Activated T-cell treated with anti-CD3 and anti-CD28 coated beads for 48 hours (primary cell): ENCODE results near the gene ELMO3.

Experiments used
- DNase-seq: peaks from one replicate; pipeline ENCODE4 v3.0.0-alpha.2; 2020; ENCODE audit warnings: low read depth

Gene ELMO3

GRCh38 chr16:67199011-67199807 lies at the start of gene ELMO3:
TSS of gene ELMO3 (plus strand) at chr16:67199131. CDS start at chr16:67199327, 196 bp downstream.
- no peak for DNase-seq

GRCh38 chr16:67149276-67150046 lies 49.5 kb upstream of the ELMO3 start:
- no peak for DNase-seq

GRCh38 chr16:67150047-67150832 lies 48.7 kb upstream of the ELMO3 start:
- DNase-seq, result no peak

- no peak for DNase-seq
Measured at GRCh38 chr16:67150833-67151396, 48.0 kb upstream of the ELMO3 start, which contains the start of gene B3GNT9. TSS of gene B3GNT9 (minus strand) at chr16:67150998. CDS start at chr16:67150485, 513 bp downstream.

GRCh38 chr16:67151431-67152097 lies 47.4 kb upstream of the ELMO3 start:
- DNase-seq, result no peak

- no peak for DNase-seq
Measured at GRCh38 chr16:67154578-67155294, 44.2 kb upstream of the ELMO3 start.

- peak; percentile 83 for DNase-seq
Measured at GRCh38 chr16:67155295-67156142, 43.4 kb upstream of the ELMO3 start.

GRCh38 chr16:67156143-67156844 lies 42.6 kb upstream of the ELMO3 start:
- no peak for DNase-seq

- no peak for DNase-seq
Measured at GRCh38 chr16:67157106-67157748, 41.7 kb upstream of the ELMO3 start.

- DNase-seq, result no peak
Measured at GRCh38 chr16:67157892-67158635, 40.9 kb upstream of the ELMO3 start.

GRCh38 chr16:67158637-67159600 lies 40.0 kb upstream of the ELMO3 start:
- DNase-seq, result peak; percentile 79

GRCh38 chr16:67161595-67162058 lies 37.3 kb upstream of the ELMO3 start:
- DNase-seq, result no peak

- DNase-seq, result no peak
Measured at GRCh38 chr16:67162506-67163163, 36.3 kb upstream of the ELMO3 start.

- no peak for DNase-seq
Measured at GRCh38 chr16:67163164-67163998, 35.5 kb upstream of the ELMO3 start.

- no peak for DNase-seq
Measured at GRCh38 chr16:67163999-67164558, 34.9 kb upstream of the ELMO3 start.
